ENCODE data around the gene TOMM20.

DNA sequence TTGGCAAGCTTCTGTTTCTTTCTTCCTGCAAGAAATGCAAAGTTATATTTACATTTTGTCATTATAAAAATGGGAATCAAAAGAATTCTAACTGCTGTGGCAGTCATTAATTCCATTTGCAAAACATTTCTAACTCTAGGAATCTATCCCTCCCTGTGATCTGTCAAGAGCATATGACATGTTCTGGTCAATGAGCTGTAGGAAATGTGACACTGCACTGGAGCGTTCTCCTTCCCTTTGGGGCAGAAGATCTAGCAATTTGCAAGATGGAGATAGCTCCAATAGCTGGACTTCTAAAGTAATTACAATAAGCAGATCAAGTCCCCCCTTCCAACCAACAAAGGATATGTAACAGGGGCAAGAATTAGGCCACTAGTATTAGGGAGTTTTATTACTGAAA, 6.3 kb downstream of the TOMM20 start:
- TF ChIP-seq, protein P1, sequence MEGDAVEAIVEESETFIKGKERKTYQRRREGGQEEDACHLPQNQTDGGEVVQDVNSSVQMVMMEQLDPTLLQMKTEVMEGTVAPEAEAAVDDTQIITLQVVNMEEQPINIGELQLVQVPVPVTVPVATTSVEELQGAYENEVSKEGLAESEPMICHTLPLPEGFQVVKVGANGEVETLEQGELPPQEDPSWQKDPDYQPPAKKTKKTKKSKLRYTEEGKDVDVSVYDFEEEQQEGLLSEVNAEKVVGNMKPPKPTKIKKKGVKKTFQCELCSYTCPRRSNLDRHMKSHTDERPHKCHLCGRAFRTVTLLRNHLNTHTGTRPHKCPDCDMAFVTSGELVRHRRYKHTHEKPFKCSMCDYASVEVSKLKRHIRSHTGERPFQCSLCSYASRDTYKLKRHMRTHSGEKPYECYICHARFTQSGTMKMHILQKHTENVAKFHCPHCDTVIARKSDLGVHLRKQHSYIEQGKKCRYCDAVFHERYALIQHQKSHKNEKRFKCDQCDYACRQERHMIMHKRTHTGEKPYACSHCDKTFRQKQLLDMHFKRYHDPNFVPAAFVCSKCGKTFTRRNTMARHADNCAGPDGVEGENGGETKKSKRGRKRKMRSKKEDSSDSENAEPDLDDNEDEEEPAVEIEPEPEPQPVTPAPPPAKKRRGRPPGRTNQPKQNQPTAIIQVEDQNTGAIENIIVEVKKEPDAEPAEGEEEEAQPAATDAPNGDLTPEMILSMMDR (IDR thresholded peaks at IDR 0.05; ENCODE audit: poor library complexity) = no peak
- no peak for TF ChIP-seq EZH2 (IDR thresholded peaks at IDR 0.05; ENCODE audit: borderline replicate concordance)
- no peak for TF ChIP-seq EZH2phosphoT487 (IDR thresholded peaks at IDR 0.05; ENCODE audit: low read depth, severe bottlenecking, unreplicated experiment)
